ENCODE measurements around the gene SPNS2.

- peak; percentile 75 for TF ChIP-seq POLR2AphosphoS5 (IDR thresholded peaks at IDR 0.05)
- TF ChIP-seq CTCF (IDR thresholded peaks at IDR 0.05): peak in 3 of 4 experiments; percentile 28 to 56 (median 29)
- peak; percentile 51 to 64 for TF ChIP-seq POLR2A (IDR thresholded peaks at IDR 0.05)
- no peak for TF ChIP-seq EP300 (IDR thresholded peaks at IDR 0.05)
Measured at GRCh38 chr17:4554997-4555799, 56.5 kb downstream of the SPNS2 start, which contains the start of gene MYBBP1A.
